GM12891 (cell line): ENCODE data around the gene ZRANB2.

Source experiments
- DNase-seq: peaks from one replicate; pipeline ENCODE4 v3.0.0; 2011; ENCODE audit warnings: low spot score; ENCODE audit not compliant: insufficient read length
- FAIRE-seq: peaks from 2 replicates; lab custom pipeline; 2011; peaks lifted over from hg19 to GRCh38; lab: Jason Lieb, UNC
- PAX5 ChIP-seq: IDR thresholded peaks from 2 replicates; pipeline ENCODE4 v1.6.1; 2011; ENCODE audit warnings: low read length, moderate library complexity, mild to moderate bottlenecking; ENCODE audit not compliant: insufficient read depth, severe bottlenecking
- POLR2A ChIP-seq: IDR thresholded peaks from 2 replicates; pipeline ENCODE4 v1.6.1; 2011; ENCODE audit warnings: low read depth, low read length, control low read depth
- POLR2AphosphoS5 ChIP-seq: IDR thresholded peaks from 2 replicates; pipeline ENCODE4 v1.6.1; 2011; ENCODE audit warnings: low read depth, low read length, control low read depth
- POU2F2 ChIP-seq: IDR thresholded peaks from 2 replicates; pipeline ENCODE4 v1.6.1; 2011; ENCODE audit warnings: low read depth, mild to moderate bottlenecking, control low read depth, low read length, moderate library complexity
- SPI1 ChIP-seq: IDR thresholded peaks from 2 replicates; pipeline ENCODE4 v1.6.1; 2011; ENCODE audit warnings: low read depth, low read length, control low read depth
- TAF1 ChIP-seq: IDR thresholded peaks from 2 replicates; pipeline ENCODE4 v1.6.1; 2011; ENCODE audit warnings: low read depth, low read length, control low read depth

Gene ZRANB2

GRCh38 chr1:71093938-71094337, 13.1 kb upstream of the ZRANB2 start:
- FAIRE-seq, result no peak
- DNase-seq, result no peak
- no peak for TF ChIP-seq SPI1
- TF ChIP-seq TAF1, result no peak
- no peak for TF ChIP-seq POLR2AphosphoS5
- no peak for TF ChIP-seq POLR2A
- TF ChIP-seq PAX5, result no peak

- DNase-seq, result no peak
- no peak for FAIRE-seq
- no peak for TF ChIP-seq POLR2A
- TF ChIP-seq SPI1, result no peak
- TF ChIP-seq POLR2AphosphoS5, result no peak
- TF ChIP-seq TAF1, result no peak
- no peak for TF ChIP-seq POU2F2
- TF ChIP-seq PAX5, result no peak
These were observed 8.9 kb upstream of the ZRANB2 start for GRCh38 chr1:71089536-71090270.

GRCh38 chr1:71088645-71089287, 7.9 kb upstream of the ZRANB2 start:
- FAIRE-seq (no peak), DNase-seq (no peak)
- no peak for TF ChIP-seq SPI1

- no peak for TF ChIP-seq PAX5
- TF ChIP-seq TAF1, result no peak
- TF ChIP-seq POLR2AphosphoS5, result no peak
- TF ChIP-seq POU2F2, result no peak
- TF ChIP-seq POLR2A, result no peak
- TF ChIP-seq SPI1, result no peak
- FAIRE-seq, result no peak
These were observed 6.9 kb upstream of the ZRANB2 start for GRCh38 chr1:71087713-71088112.

GRCh38 chr1:71087060-71087459, 6.2 kb upstream of the ZRANB2 start:
- TF ChIP-seq PAX5, result no peak
- no peak for TF ChIP-seq SPI1
- no peak for TF ChIP-seq TAF1
- no peak for TF ChIP-seq POU2F2
- TF ChIP-seq POLR2AphosphoS5, result no peak
- no peak for TF ChIP-seq POLR2A
- FAIRE-seq (peak; percentile 72), DNase-seq (no peak)

More at GRCh38 chr1:71087713-71088112, 6.9 kb upstream of the ZRANB2 start:
- DNase-seq, result no peak

- no peak for DNase-seq
- no peak for FAIRE-seq
These were observed 5.5 kb upstream of the ZRANB2 start for GRCh38 chr1:71086331-71086730.

GRCh38 chr1:71083271-71083670, 2.4 kb upstream of the ZRANB2 start:
- no peak for TF ChIP-seq POU2F2
- TF ChIP-seq SPI1, result no peak
- no peak for TF ChIP-seq PAX5
- TF ChIP-seq TAF1, result no peak
- TF ChIP-seq POLR2A, result no peak
- TF ChIP-seq POLR2AphosphoS5, result no peak
- FAIRE-seq (no peak), DNase-seq (no peak)

More at GRCh38 chr1:71086331-71086730, 5.5 kb upstream of the ZRANB2 start:
- TF ChIP-seq POLR2A (no peak), PAX5 (no peak), TAF1 (no peak)

GRCh38 chr1:71081697-71082080, 854 bp upstream of the ZRANB2 start:
- DNase-seq (no peak), FAIRE-seq (peak; percentile 75)
- TF ChIP-seq PAX5, result no peak
- no peak for TF ChIP-seq POLR2AphosphoS5
- no peak for TF ChIP-seq TAF1
- TF ChIP-seq POU2F2, result no peak
- no peak for TF ChIP-seq SPI1
- no peak for TF ChIP-seq POLR2A

GRCh38 chr1:71080230-71080738, 551 bp downstream of the ZRANB2 start:
- TF ChIP-seq POLR2A (no peak), TAF1 (no peak), PAX5 (no peak), POLR2AphosphoS5 (no peak), POU2F2 (no peak), SPI1 (no peak)
- DNase-seq, result no peak
- peak; percentile 43 for FAIRE-seq

GRCh38 chr1:71074681-71075080, 6.2 kb downstream of the ZRANB2 start:
- DNase-seq (no peak), FAIRE-seq (no peak)
- TF ChIP-seq SPI1 (peak; percentile 20; the same call in 1 of the 2 replicates), PAX5 (no peak), POLR2AphosphoS5 (no peak)
